AG04449 (cell line): ENCODE results near the gene TMEM45B.
"Not testable (repeated sequence)": the region's sequence is repeated elsewhere in the genome, so short reads cannot be mapped to it uniquely, and the experiment has no call there.

Experiments used
- CTCF ChIA-PET: fragments of 350-600 bp; formaldehyde crosslinking; extraction: SDS; loops from one replicate; lab custom pipeline; 2021; ENCODE audit warnings: antibody characterized with exemption; lab: Yijun Ruan, JAX
- POLR2A ChIA-PET: fragments of 400-600, 350-600 bp; formaldehyde crosslinking; extraction: SDS; loops from one replicate; lab custom pipeline; 2020; ENCODE audit warnings: antibody characterized with exemption, inconsistent platforms; lab: Yijun Ruan, JAX
- DNase-seq: peaks from one replicate; pipeline ENCODE4 v3.0.0-alpha.2; 2010; ENCODE audit warnings: low read depth, low spot score
- H3K4me3 ChIP-seq: 2 replicates; pipeline ENCODE4 v1.5.1; 2011; ENCODE audit warnings: low read depth, mild to moderate bottlenecking, control low read depth, low read length
- CTCF ChIP-seq: IDR thresholded peaks from one replicate; pipeline ENCODE4 v1.5.1; 2011; ENCODE audit warnings: mild to moderate bottlenecking, moderate library complexity, low read length, control low read depth, inconsistent platforms; ENCODE audit not compliant: insufficient read depth; ENCODE audit errors: missing control alignments

TMEM45B gene

GRCh38 chr11:129817534-129818051 is 1.9 kb downstream of the TMEM45B start:
- CTCF ChIA-PET, result no interaction called here
- H3K4me3 ChIP-seq, result no peak overlapping the region
- no peak for DNase-seq
- POLR2A ChIA-PET, result no interaction called here
- no peak for TF ChIP-seq CTCF

GRCh38 chr11:129818236-129818635 is 2.6 kb downstream of the TMEM45B start:
- POLR2A ChIA-PET, DNase-seq: not testable (repeated sequence)

GRCh38 chr11:129819237-129819636 is 3.6 kb downstream of the TMEM45B start:
- POLR2A ChIA-PET, result no interaction called here
- CTCF ChIA-PET, result no interaction called here
- TF ChIP-seq CTCF, result no peak
- H3K4me3 ChIP-seq, result no peak overlapping the region
- DNase-seq, result no peak

More at GRCh38 chr11:129818236-129818635, 2.6 kb downstream of the TMEM45B start:
- CTCF ChIA-PET, H3K4me3 ChIP-seq: not testable (repeated sequence)

- CTCF ChIA-PET, H3K4me3 ChIP-seq, DNase-seq, POLR2A ChIA-PET: not testable (repeated sequence)
Measured at GRCh38 chr11:129820228-129820627, 4.6 kb downstream of the TMEM45B start.

GRCh38 chr11:129823281-129823680 is 7.6 kb downstream of the TMEM45B start:
- DNase-seq, POLR2A ChIA-PET, H3K4me3 ChIP-seq, CTCF ChIA-PET: not testable (repeated sequence)

- CTCF ChIA-PET, DNase-seq, H3K4me3 ChIP-seq, POLR2A ChIA-PET: not testable (repeated sequence)
Measured at GRCh38 chr11:129823799-129824198, 8.2 kb downstream of the TMEM45B start.

GRCh38 chr11:129825380-129825779 is 9.7 kb downstream of the TMEM45B start:
- H3K4me3 ChIP-seq, result no peak overlapping the region
- no peak for TF ChIP-seq CTCF
- CTCF ChIA-PET, result no interaction called here
- no peak for DNase-seq
- POLR2A ChIA-PET, result no interaction called here

- CTCF ChIA-PET, result no interaction called here
- no peak for TF ChIP-seq CTCF
- POLR2A ChIA-PET, result no interaction called here
- DNase-seq, result no peak
- H3K4me3 ChIP-seq, result no peak overlapping the region
Measured at GRCh38 chr11:129828301-129828836, 12.7 kb downstream of the TMEM45B start.

- H3K4me3 ChIP-seq, POLR2A ChIA-PET, DNase-seq, CTCF ChIA-PET: not testable (repeated sequence)
Measured at GRCh38 chr11:129829497-129829896, 13.8 kb downstream of the TMEM45B start.

- POLR2A ChIA-PET, CTCF ChIA-PET: not testable (repeated sequence)
Measured at GRCh38 chr11:129831227-129831626, 15.6 kb downstream of the TMEM45B start.

GRCh38 chr11:129833260-129833659 is 17.6 kb downstream of the TMEM45B start:
- CTCF ChIA-PET, POLR2A ChIA-PET, DNase-seq, H3K4me3 ChIP-seq: not testable (repeated sequence)

More at GRCh38 chr11:129831227-129831626, 15.6 kb downstream of the TMEM45B start:
- H3K4me3 ChIP-seq, DNase-seq: not testable (repeated sequence)

GRCh38 chr11:129836423-129836891 is 20.8 kb downstream of the TMEM45B start:
- POLR2A ChIA-PET, CTCF ChIA-PET, H3K4me3 ChIP-seq, DNase-seq: not testable (repeated sequence)
